Thyroid gland (tissue), 4 donors: Measurements from ENCODE around the gene PTPRT.

ENCODE experiments used
- POLR2A ChIP-seq, 2 donors: fragments of 450-650 bp; IDR thresholded peaks; one replicate each; pipeline ENCODE4 v1.6.1; 2017; ENCODE audit warnings: antibody characterized with exemption in 2 of 2, mild to moderate bottlenecking in 2 of 2, moderate library complexity in 1 of 2
- TF ChIP-seq, protein P1 (sequence below), 6 experiments: fragments of 200-600 bp in 3 of 6; fragments of 450-650 bp in 3 of 6; sonication (generic) in 3 of 6; IDR thresholded peaks; one replicate each; pipeline ENCODE4 v1.5.1; 2016 to 2019; ENCODE audit warnings: antibody characterized with exemption in 6 of 6, mild to moderate bottlenecking in 2 of 6, inconsistent platforms in 1 of 6, moderate library complexity in 1 of 6

DNA sequence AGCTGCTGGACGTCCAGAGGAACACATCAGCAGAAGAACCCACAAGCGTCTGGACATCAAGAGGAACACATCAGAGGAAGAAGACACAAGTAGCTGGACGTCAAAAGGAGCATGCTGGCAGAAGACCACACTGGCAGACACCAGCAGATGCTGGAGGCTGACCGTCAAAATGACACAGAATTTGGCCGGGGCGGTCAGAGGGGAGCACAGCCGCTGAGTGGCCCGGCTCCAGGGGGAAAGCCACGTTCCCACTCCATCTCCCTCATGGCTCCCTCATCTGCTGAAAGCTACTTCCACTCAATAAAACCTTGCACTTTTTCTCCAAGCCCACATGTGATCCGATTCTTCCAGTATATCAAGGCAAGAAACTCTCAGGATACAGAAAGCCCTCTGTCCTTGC is 283.6 kb downstream of the PTPRT start:
- TF ChIP-seq, protein P1, sequence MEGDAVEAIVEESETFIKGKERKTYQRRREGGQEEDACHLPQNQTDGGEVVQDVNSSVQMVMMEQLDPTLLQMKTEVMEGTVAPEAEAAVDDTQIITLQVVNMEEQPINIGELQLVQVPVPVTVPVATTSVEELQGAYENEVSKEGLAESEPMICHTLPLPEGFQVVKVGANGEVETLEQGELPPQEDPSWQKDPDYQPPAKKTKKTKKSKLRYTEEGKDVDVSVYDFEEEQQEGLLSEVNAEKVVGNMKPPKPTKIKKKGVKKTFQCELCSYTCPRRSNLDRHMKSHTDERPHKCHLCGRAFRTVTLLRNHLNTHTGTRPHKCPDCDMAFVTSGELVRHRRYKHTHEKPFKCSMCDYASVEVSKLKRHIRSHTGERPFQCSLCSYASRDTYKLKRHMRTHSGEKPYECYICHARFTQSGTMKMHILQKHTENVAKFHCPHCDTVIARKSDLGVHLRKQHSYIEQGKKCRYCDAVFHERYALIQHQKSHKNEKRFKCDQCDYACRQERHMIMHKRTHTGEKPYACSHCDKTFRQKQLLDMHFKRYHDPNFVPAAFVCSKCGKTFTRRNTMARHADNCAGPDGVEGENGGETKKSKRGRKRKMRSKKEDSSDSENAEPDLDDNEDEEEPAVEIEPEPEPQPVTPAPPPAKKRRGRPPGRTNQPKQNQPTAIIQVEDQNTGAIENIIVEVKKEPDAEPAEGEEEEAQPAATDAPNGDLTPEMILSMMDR (IDR thresholded peaks at IDR 0.05): no peak
- TF ChIP-seq POLR2A (IDR thresholded peaks at IDR 0.05): no peak
